HepG2 (cell line): ENCODE data around the gene FKBP10. TPM values are rescaled to one million over a fixed set of nuclear protein-coding genes. Genes with fewer than 3 reads are reported as not detected.

Experiments
- AHR ChIP-seq: IDR thresholded peaks from 2 replicates; pipeline ENCODE4 v1.6.1; 2018; ENCODE audit warnings: missing genetic modification reagents, missing compliant biosample characterization
- ARID5B ChIP-seq: IDR thresholded peaks from 2 replicates; pipeline ENCODE4 v1.4.0; 2020; ENCODE audit warnings: mild to moderate bottlenecking, missing genetic modification reagents
- CBFB ChIP-seq: sonication (generic); formaldehyde crosslinking; IDR thresholded peaks from 2 replicates; pipeline ENCODE4 v1.4.0; 2020; ENCODE audit warnings: missing genetic modification reagents
- FOXM1 ChIP-seq: sonication (generic); formaldehyde crosslinking; IDR thresholded peaks from 2 replicates; pipeline ENCODE4 v1.5.0; 2020; ENCODE audit warnings: missing genetic modification reagents
- FOXO4 ChIP-seq: sonication (generic); formaldehyde crosslinking; conservative IDR thresholded peaks from 2 replicates; pipeline ENCODE4 v1.8.1; 2023; ENCODE audit warnings: missing genetic modification reagents
- HOMEZ ChIP-seq: IDR thresholded peaks from 2 replicates; pipeline ENCODE4 v1.6.1; 2016; ENCODE audit warnings: low read depth
- KIAA2018 ChIP-seq: sonication (generic); formaldehyde crosslinking; IDR thresholded peaks from 2 replicates; pipeline ENCODE4 v1.5.0; 2020; ENCODE audit warnings: mild to moderate bottlenecking, missing genetic modification reagents, borderline replicate concordance
- MXI1 ChIP-seq: IDR thresholded peaks from 3 replicates; pipeline ENCODE4 v1.6.1; 2012; ENCODE audit warnings: low read depth, low read length, inconsistent platforms, borderline replicate concordance
- PTBP1 ChIP-seq: fragments of 200-400 bp; formaldehyde crosslinking; IDR thresholded peaks from 2 replicates; pipeline ENCODE4 v1.6.1; 2018; ENCODE audit warnings: low read length, low read depth; ENCODE audit not compliant: poor library complexity, severe bottlenecking
- ZFP1 ChIP-seq: IDR thresholded peaks from 2 replicates; pipeline ENCODE4 v1.6.1; 2016
- ZFX ChIP-seq: sonication (generic); formaldehyde crosslinking; IDR thresholded peaks from 2 replicates; pipeline ENCODE4 v1.4.0; 2020; ENCODE audit warnings: mild to moderate bottlenecking, low read depth, missing genetic modification reagents, moderate library complexity
- ZMYM3 ChIP-seq: sonication (generic); formaldehyde crosslinking; IDR thresholded peaks from 2 replicates; pipeline ENCODE4 v1.5.1; 2020; ENCODE audit warnings: mild to moderate bottlenecking, missing genetic modification reagents
- polyA plus RNA-seq, 8 experiments: library from polyadenylated mRNA; depleted of rRNA in 3 of 8; stranded (reverse) in 7 of 8; unstranded in 1 of 8; fragments of >200 nt; fragmentation: Illumina TruSeq in 4 of 8; extraction: Trizol in 4 of 8; gene quantifications; 2 replicates each; pipeline versions ENCODE4 v1.2.1 to v1.2.3, GENCODE V29; 2011 to 2016; ENCODE audit warnings: low read depth in 4 of 8, missing spikeins in 1 of 8, mixed read lengths in 1 of 8; ENCODE audit not compliant: insufficient read depth in 1 of 8
- total RNA-seq, 5 experiments: library from RNA; depleted of rRNA; stranded (reverse); fragments of >200 nt; fragmentation: Illumina TruSeq; extraction: Trizol; gene quantifications; 2 replicates each; pipeline ENCODE4 v1.2.3, GENCODE V29; 2016; ENCODE audit warnings: low read depth in 1 of 5

The FKBP10 gene
- total and polyA plus RNA-seq, 2 of the 13 experiments (the other 11 are each of a cell fraction or from before 2014, with no cell fraction given), result 149 to 573 TPM

GRCh38 chr17:41801374-41802271, 11.2 kb upstream of the FKBP10 start (continued):
- TF ChIP-seq FOXO4 (CRISPR knock-in tag) (0 out of 2 replicates have a peak, but pooled peaks have one; percentile 86), FOXM1 (CRISPR knock-in tag) (no peak), MXI1 (no peak; the same call in 2 of the 3 replicates), ZMYM3 (CRISPR knock-in tag) (no peak), AHR (CRISPR knock-in tag) (0 out of 2 replicates have a peak, but pooled peaks have one; percentile 28), PTBP1 (peak; percentile 52), ARID5B (CRISPR knock-in tag) (peak; percentile 59; the same call in 1 of the 2 replicates), CBFB (CRISPR knock-in tag) (peak; percentile 35; the same call in 1 of the 2 replicates), KIAA2018 (no peak), ZFX (CRISPR knock-in tag) (peak; percentile 18; the same call in 1 of the 2 replicates), HOMEZ (CRISPR knock-in tag) (peak; percentile 74), ZFP1 (CRISPR knock-in tag) (0 out of 2 replicates have a peak, but pooled peaks have one; percentile 56)
